ENCODE results near the gene KDM4C. TPM values are rescaled to one million over a fixed set of nuclear protein-coding genes. Genes with fewer than 3 reads are reported as not detected.

KDM4C gene
- total and polyA plus RNA-seq, 2 donors (not counting 1 experiment from before 2014, with no cell fraction given), result 13.0 to 39.0 TPM

GRCh38 chr9:6926436-6926835 is 168.7 kb downstream of the KDM4C start:
- no peaks in the 10 kb centered on the region for H3K27me3 ChIP-seq (ENCODE audit: control insufficient read depth, insufficient read depth, low read length)
- no peak for TF ChIP-seq CTCF (conservative IDR thresholded peaks at IDR 0.05 in 1 of 2, IDR thresholded peaks at IDR 0.05 in 1 of 2; ENCODE audit: low read depth in 1 of 2, low read length in 2 of 2)
- TF ChIP-seq EZH2 (IDR thresholded peaks at IDR 0.05; ENCODE audit: low read length, missing control alignments), result no peak
- no peak overlapping the region for H3K27ac ChIP-seq (ENCODE audit: insufficient read depth, low read length)
- H3K4me3 ChIP-seq (replicated peaks in 1 of 4; ENCODE audit: control extremely low read depth in 1 of 4, insufficient read depth in 1 of 4, low read depth in 3 of 4, low read length in 4 of 4), result no peak overlapping the region
- H3K79me2 ChIP-seq (ENCODE audit: control insufficient read depth, insufficient read depth, low read length), result no peaks in the 10 kb centered on the region
- H2AFZ ChIP-seq (ENCODE audit: low read length), result no peak overlapping the region
- no peaks in the 10 kb centered on the region for H3K9me3 ChIP-seq (ENCODE audit: control insufficient read depth, insufficient read depth, low read depth, low read length)
- no peak overlapping the region for H3K4me2 ChIP-seq (ENCODE audit: extremely low read depth, insufficient read depth, low read length)
- no peak overlapping the region for H3K9ac ChIP-seq (ENCODE audit: insufficient read depth, low read length)
- H4K20me1 ChIP-seq (ENCODE audit: control insufficient read depth, extremely low read depth, insufficient read depth, low read length), result no peaks in the 10 kb centered on the region
- H3K4me1 ChIP-seq (ENCODE audit: control insufficient read depth, extremely low read depth, insufficient read depth, low read length), result no peaks in the 10 kb centered on the region
- DNase-seq (ENCODE audit: low read depth in 2 of 2), result no peak
- no peaks in the 10 kb centered on the region for H3K36me3 ChIP-seq (ENCODE audit: control insufficient read depth, insufficient read depth, low read length)

GRCh38 chr9:6927838-6928237 is 170.1 kb downstream of the KDM4C start:
- Histone ChIP-seq H3K4me1 (ENCODE audit: control insufficient read depth, extremely low read depth, insufficient read depth, low read length) (peaks cover 7% of the 10 kb centered on the region), H3K4me3 (replicated peaks in 1 of 4; ENCODE audit: control extremely low read depth in 1 of 4, insufficient read depth in 1 of 4, low read depth in 3 of 4, low read length in 4 of 4) (no peak overlapping the region), H3K9me3 (ENCODE audit: control insufficient read depth, insufficient read depth, low read depth, low read length) (no peaks in the 10 kb centered on the region), H3K36me3 (ENCODE audit: control insufficient read depth, insufficient read depth, low read length) (no peaks in the 10 kb centered on the region), H3K9ac (ENCODE audit: insufficient read depth, low read length) (no peak overlapping the region), H3K27me3 (ENCODE audit: control insufficient read depth, insufficient read depth, low read length) (no peaks in the 10 kb centered on the region), H2AFZ (ENCODE audit: low read length) (no peak overlapping the region), H3K4me2 (ENCODE audit: extremely low read depth, insufficient read depth, low read length) (no peak overlapping the region), H3K27ac (ENCODE audit: insufficient read depth, low read length) (no peak overlapping the region), H4K20me1 (ENCODE audit: control insufficient read depth, extremely low read depth, insufficient read depth, low read length) (no peaks in the 10 kb centered on the region), H3K79me2 (ENCODE audit: control insufficient read depth, insufficient read depth, low read length) (no peaks in the 10 kb centered on the region)
- TF ChIP-seq CTCF (conservative IDR thresholded peaks at IDR 0.05 in 1 of 2, IDR thresholded peaks at IDR 0.05 in 1 of 2; ENCODE audit: low read depth in 1 of 2, low read length in 2 of 2) (no peak), EZH2 (IDR thresholded peaks at IDR 0.05; ENCODE audit: low read length, missing control alignments) (no peak)
- no peak for DNase-seq (ENCODE audit: low read depth in 2 of 2)

- TF ChIP-seq CTCF (conservative IDR thresholded peaks at IDR 0.05 in 1 of 2, IDR thresholded peaks at IDR 0.05 in 1 of 2; ENCODE audit: low read depth in 1 of 2, low read length in 2 of 2), result no peak
- TF ChIP-seq EZH2 (IDR thresholded peaks at IDR 0.05; ENCODE audit: low read length, missing control alignments), result no peak
- Histone ChIP-seq H3K4me1 (ENCODE audit: control insufficient read depth, extremely low read depth, insufficient read depth, low read length) (peaks cover 9% of the 10 kb centered on the region), H3K9me3 (ENCODE audit: control insufficient read depth, insufficient read depth, low read depth, low read length) (no peaks in the 10 kb centered on the region), H3K4me3 (replicated peaks in 1 of 4; ENCODE audit: control extremely low read depth in 1 of 4, insufficient read depth in 1 of 4, low read depth in 3 of 4, low read length in 4 of 4) (no peak overlapping the region), H3K27me3 (ENCODE audit: control insufficient read depth, insufficient read depth, low read length) (no peaks in the 10 kb centered on the region), H3K27ac (ENCODE audit: insufficient read depth, low read length) (no peak overlapping the region), H2AFZ (ENCODE audit: low read length) (no peak overlapping the region), H3K9ac (ENCODE audit: insufficient read depth, low read length) (no peak overlapping the region), H3K79me2 (ENCODE audit: control insufficient read depth, insufficient read depth, low read length) (no peaks in the 10 kb centered on the region), H3K4me2 (ENCODE audit: extremely low read depth, insufficient read depth, low read length) (no peak overlapping the region), H3K36me3 (ENCODE audit: control insufficient read depth, insufficient read depth, low read length) (no peaks in the 10 kb centered on the region), H4K20me1 (ENCODE audit: control insufficient read depth, extremely low read depth, insufficient read depth, low read length) (no peaks in the 10 kb centered on the region)
- no peak for DNase-seq (ENCODE audit: low read depth in 2 of 2)
Observed at GRCh38 chr9:6928863-6929262, 171.1 kb downstream of the KDM4C start.
